Panc1 (cell line): ENCODE data around the gene FAM151B. TPM values are rescaled to one million over a fixed set of nuclear protein-coding genes. Genes with fewer than 3 reads are reported as not detected.

Experiments used
- ATAC-seq: fragments of 200-7000 bp; cut with Tn5 transposase; 2 replicates; pipeline ENCODE4 v1.9.1; 2020; ENCODE audit warnings: mild to moderate bottlenecking, moderate library complexity
- BruUV-seq: library from RNA; stranded (reverse); fragments of 400-500 nt; replicated peaks from 2 replicates; lab custom pipeline; 2021; lab: Mats Ljungman, UMichigan
- CTCF ChIA-PET: fragments of 300-600 bp; sonication (Branson Sonifier 250); formaldehyde crosslinking; loops from one replicate; lab custom pipeline; 2022; ENCODE audit warnings: antibody characterized with exemption; lab: Charles Lee
- POLR2A ChIA-PET: fragments of 300-600 bp; sonication (Branson Sonifier 250); formaldehyde crosslinking; loops from one replicate; lab custom pipeline; 2022; ENCODE audit warnings: antibody characterized with exemption; lab: Charles Lee
- DNase-seq: peaks from one replicate; pipeline ENCODE4 v3.0.0-alpha.2; 2010; ENCODE audit warnings: low read depth, low spot score
- H3K27ac ChIP-seq: 2 replicates; pipeline ENCODE4 v1.5.1; 2011; ENCODE audit warnings: mild to moderate bottlenecking, low read length, inconsistent platforms
- H3K27me3 ChIP-seq: fragments of 200-500 bp; sonication (Bioruptor generic); 2 replicates; pipeline ENCODE4 v1.6.0; 2014; ENCODE audit warnings: low read length, inconsistent platforms; ENCODE audit not compliant: control insufficient read depth, insufficient read depth
- H3K36me3 ChIP-seq: fragments of 200-500 bp; sonication (Bioruptor generic); 2 replicates; pipeline ENCODE4 v1.5.1; 2014; ENCODE audit warnings: inconsistent platforms, mild to moderate bottlenecking, low read length, moderate library complexity; ENCODE audit not compliant: control insufficient read depth, insufficient read depth
- H3K4me1 ChIP-seq: 2 replicates; pipeline ENCODE4 v1.5.1; 2011; ENCODE audit warnings: inconsistent platforms, mild to moderate bottlenecking, low read length, moderate library complexity; ENCODE audit not compliant: control insufficient read depth, insufficient read depth
- H3K4me3 ChIP-seq, 2 experiments: 2 replicates each; pipeline ENCODE4 v1.5.1; 2011 to 2012; ENCODE audit warnings: low read depth in 2 of 2, low read length in 2 of 2, mild to moderate bottlenecking in 2 of 2, inconsistent platforms in 1 of 2, moderate library complexity in 1 of 2
- H3K9me3 ChIP-seq: fragments of 200-500 bp; sonication (Bioruptor generic); 2 replicates; pipeline ENCODE4 v1.5.1; 2014; ENCODE audit warnings: low read depth, mild to moderate bottlenecking, inconsistent platforms, low read length, moderate library complexity; ENCODE audit not compliant: control insufficient read depth, insufficient read depth
- POLR2AphosphoS5 ChIP-seq: IDR thresholded peaks from 2 replicates; pipeline ENCODE4 v1.6.1; 2012; ENCODE audit warnings: mild to moderate bottlenecking, low read depth, low read length, moderate library complexity
- SIN3A ChIP-seq: IDR thresholded peaks from 2 replicates; pipeline ENCODE4 v1.6.1; 2012; ENCODE audit warnings: low read depth, mild to moderate bottlenecking, low read length, moderate library complexity, borderline replicate concordance; ENCODE audit not compliant: insufficient read depth
- TCF7L2 ChIP-seq: IDR thresholded peaks from 2 replicates; pipeline ENCODE4 v1.6.1; 2011; ENCODE audit warnings: mild to moderate bottlenecking, low read depth, low read length, inconsistent platforms
- in situ Hi-C: cut with HindIII; loops from 2 replicates; pipeline ENCODE4 v1.10.0; 2016; ENCODE audit warnings: low sequenced_read_pairs, low pct_unique_long_range_greater_than_20kb
- intact Hi-C: fragments of 100-400 bp; cut with micrococcal nuclease; formaldehyde crosslinking; loops from one replicate; pipeline ENCODE4 v1.10.0; 2022; ENCODE audit not compliant: unreplicated experiment
- total RNA-seq: library from RNA; stranded (reverse); gene quantifications from one replicate; pipeline ENCODE4 v1.2.1, GENCODE V29; 2021; ENCODE audit not compliant: unreplicated experiment
- TF ChIP-seq, protein P1 (sequence below), 2 experiments: IDR thresholded peaks; 2 replicates each; pipeline ENCODE4 v1.6.1; 2011 to 2012; ENCODE audit warnings: low read depth in 2 of 2, control low read depth in 1 of 2, low read length in 1 of 2, mild to moderate bottlenecking in 1 of 2, moderate library complexity in 1 of 2; ENCODE audit not compliant: insufficient read depth in 1 of 2
- TF ChIP-seq, protein P2 (sequence below): fragments of 450-650 bp; IDR thresholded peaks from 2 replicates; pipeline ENCODE4 v1.5.1; 2017; ENCODE audit warnings: mild to moderate bottlenecking

Gene FAM151B
- total RNA-seq, 1 experiment from 2014 or later, result 2.8 TPM

DNA sequence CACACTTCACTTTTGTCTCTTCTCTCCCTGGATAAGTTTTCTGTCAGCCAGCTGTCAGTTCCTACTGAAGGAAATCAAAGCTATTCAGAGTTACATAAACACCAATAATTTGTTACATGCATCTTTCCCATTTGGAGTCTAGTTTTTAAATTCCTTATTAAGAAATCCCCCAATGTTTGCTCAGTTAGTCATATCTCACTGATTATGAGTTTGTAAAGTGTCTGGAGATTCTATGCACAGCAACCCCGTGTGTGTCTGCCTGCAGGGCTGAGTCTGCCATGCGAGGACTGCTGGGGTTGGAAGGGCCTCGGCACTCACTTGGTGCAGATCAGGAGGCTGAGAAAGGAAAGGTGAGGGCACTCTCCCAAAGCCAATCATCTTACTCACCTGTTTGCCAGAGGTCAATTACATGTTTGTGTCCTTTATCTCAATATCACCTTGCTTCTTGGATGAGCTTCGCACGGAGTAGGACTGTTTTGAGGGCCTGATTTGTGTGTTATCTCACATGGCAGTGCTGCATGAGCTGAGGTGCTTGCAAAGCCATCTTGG is 78.9 kb downstream of the FAM151B start:
- Histone ChIP-seq H3K27ac (no peak overlapping the region), H3K36me3 (no peaks in the 10 kb centered on the region; the same call in 1 of the 2 replicates), H3K4me1 (0 out of 2 replicates have a peak, but pooled peaks cover 3% of the 10 kb centered on the region), H3K4me3 (no peak overlapping the region), H3K27me3 (peaks cover 16% of the 10 kb centered on the region), H3K9me3 (no peaks in the 10 kb centered on the region)
- in situ Hi-C loops (no loop called here), intact Hi-C loops (no loop called here)
- no peak for ATAC-seq
- no TSS peak for BruUV-seq
- CTCF ChIA-PET, result no interaction called here
- POLR2A ChIA-PET, result no interaction called here
- no peak for TF ChIP-seq TCF7L2
- no peak for TF ChIP-seq POLR2AphosphoS5
- TF ChIP-seq, protein P1, sequence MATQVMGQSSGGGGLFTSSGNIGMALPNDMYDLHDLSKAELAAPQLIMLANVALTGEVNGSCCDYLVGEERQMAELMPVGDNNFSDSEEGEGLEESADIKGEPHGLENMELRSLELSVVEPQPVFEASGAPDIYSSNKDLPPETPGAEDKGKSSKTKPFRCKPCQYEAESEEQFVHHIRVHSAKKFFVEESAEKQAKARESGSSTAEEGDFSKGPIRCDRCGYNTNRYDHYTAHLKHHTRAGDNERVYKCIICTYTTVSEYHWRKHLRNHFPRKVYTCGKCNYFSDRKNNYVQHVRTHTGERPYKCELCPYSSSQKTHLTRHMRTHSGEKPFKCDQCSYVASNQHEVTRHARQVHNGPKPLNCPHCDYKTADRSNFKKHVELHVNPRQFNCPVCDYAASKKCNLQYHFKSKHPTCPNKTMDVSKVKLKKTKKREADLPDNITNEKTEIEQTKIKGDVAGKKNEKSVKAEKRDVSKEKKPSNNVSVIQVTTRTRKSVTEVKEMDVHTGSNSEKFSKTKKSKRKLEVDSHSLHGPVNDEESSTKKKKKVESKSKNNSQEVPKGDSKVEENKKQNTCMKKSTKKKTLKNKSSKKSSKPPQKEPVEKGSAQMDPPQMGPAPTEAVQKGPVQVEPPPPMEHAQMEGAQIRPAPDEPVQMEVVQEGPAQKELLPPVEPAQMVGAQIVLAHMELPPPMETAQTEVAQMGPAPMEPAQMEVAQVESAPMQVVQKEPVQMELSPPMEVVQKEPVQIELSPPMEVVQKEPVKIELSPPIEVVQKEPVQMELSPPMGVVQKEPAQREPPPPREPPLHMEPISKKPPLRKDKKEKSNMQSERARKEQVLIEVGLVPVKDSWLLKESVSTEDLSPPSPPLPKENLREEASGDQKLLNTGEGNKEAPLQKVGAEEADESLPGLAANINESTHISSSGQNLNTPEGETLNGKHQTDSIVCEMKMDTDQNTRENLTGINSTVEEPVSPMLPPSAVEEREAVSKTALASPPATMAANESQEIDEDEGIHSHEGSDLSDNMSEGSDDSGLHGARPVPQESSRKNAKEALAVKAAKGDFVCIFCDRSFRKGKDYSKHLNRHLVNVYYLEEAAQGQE (IDR thresholded peaks at IDR 0.05; ENCODE audit: insufficient read depth in 1 of 2, low read depth in 2 of 2, low read length in 1 of 2), result no peak
- TF ChIP-seq, protein P2, sequence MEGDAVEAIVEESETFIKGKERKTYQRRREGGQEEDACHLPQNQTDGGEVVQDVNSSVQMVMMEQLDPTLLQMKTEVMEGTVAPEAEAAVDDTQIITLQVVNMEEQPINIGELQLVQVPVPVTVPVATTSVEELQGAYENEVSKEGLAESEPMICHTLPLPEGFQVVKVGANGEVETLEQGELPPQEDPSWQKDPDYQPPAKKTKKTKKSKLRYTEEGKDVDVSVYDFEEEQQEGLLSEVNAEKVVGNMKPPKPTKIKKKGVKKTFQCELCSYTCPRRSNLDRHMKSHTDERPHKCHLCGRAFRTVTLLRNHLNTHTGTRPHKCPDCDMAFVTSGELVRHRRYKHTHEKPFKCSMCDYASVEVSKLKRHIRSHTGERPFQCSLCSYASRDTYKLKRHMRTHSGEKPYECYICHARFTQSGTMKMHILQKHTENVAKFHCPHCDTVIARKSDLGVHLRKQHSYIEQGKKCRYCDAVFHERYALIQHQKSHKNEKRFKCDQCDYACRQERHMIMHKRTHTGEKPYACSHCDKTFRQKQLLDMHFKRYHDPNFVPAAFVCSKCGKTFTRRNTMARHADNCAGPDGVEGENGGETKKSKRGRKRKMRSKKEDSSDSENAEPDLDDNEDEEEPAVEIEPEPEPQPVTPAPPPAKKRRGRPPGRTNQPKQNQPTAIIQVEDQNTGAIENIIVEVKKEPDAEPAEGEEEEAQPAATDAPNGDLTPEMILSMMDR, result no peak
- TF ChIP-seq SIN3A, result no peak
- DNase-seq, result no peak

DNA sequence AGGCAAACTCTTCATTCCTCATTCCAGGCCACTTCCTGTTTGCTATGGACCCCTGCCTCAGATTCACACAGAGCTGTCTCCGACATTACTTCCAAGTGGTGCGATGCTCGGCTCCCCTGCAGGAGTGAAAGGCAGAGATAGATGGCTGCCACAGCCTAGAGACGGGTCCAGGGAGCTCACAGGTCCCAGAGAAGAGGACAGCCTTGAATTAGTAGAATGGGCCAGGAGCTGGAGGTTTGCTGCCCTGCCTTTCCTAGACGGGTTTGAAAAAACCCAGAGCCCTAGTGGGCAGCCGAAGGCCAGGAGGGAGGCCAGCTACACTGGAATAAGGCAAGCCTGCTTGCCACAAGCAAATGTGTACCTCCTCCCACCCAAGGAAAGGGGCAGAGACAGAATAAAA is 80.4 kb downstream of the FAM151B start:
- no peak for DNase-seq
- Histone ChIP-seq H3K27me3 (peaks cover 14% of the 10 kb centered on the region), H3K4me3 (no peak overlapping the region), H3K4me1 (0 out of 2 replicates have a peak, but pooled peaks cover 3% of the 10 kb centered on the region), H3K9me3 (no peaks in the 10 kb centered on the region), H3K36me3 (no peaks in the 10 kb centered on the region; the same call in 1 of the 2 replicates), H3K27ac (no peak overlapping the region)
- in situ Hi-C loops (no loop called here), intact Hi-C loops (no loop called here)
- no peak for ATAC-seq
- ChIA-PET POLR2A (interaction anchor here (0.7 kb wide), 1 partner anchor 1072 kb away, joined by 5 read pairs; no protein-coding TSS in a partner anchor), CTCF (interaction anchor here (0.7 kb wide), 1 partner anchor 57 kb away, joined by 7 read pairs; no protein-coding TSS in a partner anchor)
- no TSS peak for BruUV-seq
- TF ChIP-seq POLR2AphosphoS5 (no peak), SIN3A (no peak), TCF7L2 (no peak)
- TF ChIP-seq, protein P2, result no peak
